Glutamatergic neuron (in vitro differentiated cells): Measurements from ENCODE around the gene KRTAP10-1. TPM values are rescaled to one million over a fixed set of nuclear protein-coding genes. Genes with fewer than 3 reads are reported as not detected.

Source experiments
- DNase-seq: peaks from one replicate; pipeline ENCODE4 v3.0.0; 2022
- H3K27ac Mint-ChIP-seq: one replicate; pipeline ENCODE4 v1.8.0; 2020; ENCODE audit warnings: mild to moderate bottlenecking, mixed read lengths, inconsistent platforms; ENCODE audit not compliant: unreplicated experiment
- H3K27me3 Mint-ChIP-seq: one replicate; pipeline ENCODE4 v1.8.0; 2020; ENCODE audit warnings: mild to moderate bottlenecking, moderate library complexity, mixed read lengths, inconsistent platforms; ENCODE audit not compliant: unreplicated experiment
- H3K36me3 Mint-ChIP-seq: one replicate; pipeline ENCODE4 v1.8.0; 2020; ENCODE audit warnings: mild to moderate bottlenecking, mixed read lengths, inconsistent platforms; ENCODE audit not compliant: unreplicated experiment
- H3K4me1 Mint-ChIP-seq: one replicate; pipeline ENCODE4 v1.8.0; 2020; ENCODE audit warnings: mild to moderate bottlenecking, low read depth, mixed read lengths, inconsistent platforms; ENCODE audit not compliant: unreplicated experiment
- H3K4me3 Mint-ChIP-seq: one replicate; pipeline ENCODE4 v1.8.0; 2020; ENCODE audit warnings: mild to moderate bottlenecking, mixed read lengths, inconsistent platforms; ENCODE audit not compliant: unreplicated experiment
- H3K9me3 Mint-ChIP-seq: one replicate; pipeline ENCODE4 v1.8.0; 2020; ENCODE audit warnings: mild to moderate bottlenecking, moderate library complexity, mixed read lengths, inconsistent platforms; ENCODE audit not compliant: unreplicated experiment
- CTCF ChIP-seq: fragments of 200-600 bp; sonication (generic); IDR thresholded peaks from one replicate; pipeline ENCODE4 v1.5.0; 2021; ENCODE audit not compliant: partially characterized antibody, unreplicated experiment
- total RNA-seq: library from RNA; stranded (reverse); fragmentation: NEBNext Ultra II Directional; extraction: Animal tissue kit (Norgen Biotek cat#: 25700); gene quantifications from one replicate; pipeline ENCODE4 v1.2.1, GENCODE V29; 2021; ENCODE audit not compliant: unreplicated experiment

Gene KRTAP10-1
- total RNA-seq, 1 donor from 2014 or later = not detected

GRCh38 chr21:44516828-44517174, 23.2 kb downstream of the KRTAP10-1 start:
- Mint-ChIP-seq H3K9me3 (peaks cover 15% of the 10 kb centered on the region), H3K36me3 (peaks cover 4% of the 10 kb centered on the region), H3K27me3 (peaks cover 4% of the 10 kb centered on the region), H3K27ac (no peak overlapping the region), H3K4me1 (no peaks in the 10 kb centered on the region), H3K4me3 (no peak overlapping the region)
- DNase-seq = peak; percentile 9
- TF ChIP-seq CTCF = no peak

- Mint-ChIP-seq H3K27ac (no peak overlapping the region), H3K27me3 (peaks cover 4% of the 10 kb centered on the region), H3K4me1 (no peaks in the 10 kb centered on the region), H3K4me3 (no peak overlapping the region), H3K9me3 (peaks cover 15% of the 10 kb centered on the region), H3K36me3 (peaks cover 4% of the 10 kb centered on the region)
- DNase-seq = peak; percentile 8
- no peak for TF ChIP-seq CTCF
Measured at GRCh38 chr21:44516342-44516741, 23.7 kb downstream of the KRTAP10-1 start.

- peak; percentile 6 for DNase-seq
- peaks cover 4% of the 10 kb centered on the region for H3K36me3 Mint-ChIP-seq
- peaks cover 3% of the 10 kb centered on the region for H3K27me3 Mint-ChIP-seq
- peaks cover 15% of the 10 kb centered on the region for H3K9me3 Mint-ChIP-seq
- no peak overlapping the region for H3K4me3 Mint-ChIP-seq
- TF ChIP-seq CTCF = no peak
- no peak overlapping the region for H3K27ac Mint-ChIP-seq
- no peaks in the 10 kb centered on the region for H3K4me1 Mint-ChIP-seq
Measured at GRCh38 chr21:44515359-44516165, 24.4 kb downstream of the KRTAP10-1 start.

- no peak for TF ChIP-seq CTCF
- peaks cover 15% of the 10 kb centered on the region for H3K9me3 Mint-ChIP-seq
- no peaks in the 10 kb centered on the region for H3K4me1 Mint-ChIP-seq
- peak; percentile 11 for DNase-seq
- no peak overlapping the region for H3K27ac Mint-ChIP-seq
- peaks cover 2% of the 10 kb centered on the region for H3K27me3 Mint-ChIP-seq
- peaks cover 4% of the 10 kb centered on the region for H3K36me3 Mint-ChIP-seq
- H3K4me3 Mint-ChIP-seq = no peak overlapping the region
Measured at GRCh38 chr21:44514746-44515358, 25.1 kb downstream of the KRTAP10-1 start.

- H3K4me1 Mint-ChIP-seq = no peaks in the 10 kb centered on the region
- H3K9me3 Mint-ChIP-seq = peaks cover 13% of the 10 kb centered on the region
- H3K36me3 Mint-ChIP-seq = peaks cover 4% of the 10 kb centered on the region
- no peak for DNase-seq
- no peak for TF ChIP-seq CTCF
- H3K27me3 Mint-ChIP-seq = peaks cover 4% of the 10 kb centered on the region
- H3K4me3 Mint-ChIP-seq = no peak overlapping the region
- H3K27ac Mint-ChIP-seq = no peak overlapping the region
Measured at GRCh38 chr21:44514218-44514520, 25.8 kb downstream of the KRTAP10-1 start.
